ENCODE results near the gene TXNDC12. TPM values are rescaled to one million over a fixed set of nuclear protein-coding genes. Genes with fewer than 3 reads are reported as not detected.

The TXNDC12 gene
- total and polyA plus RNA-seq, 12 donors: 14.5 to 74.8 (median 48.2) TPM

GRCh38 chr1:52070704-52071103, 15.7 kb upstream of the TXNDC12 start:
- H3K27ac ChIP-seq: no peak overlapping the region
- H3K4me3 ChIP-seq: no peak overlapping the region
- TF ChIP-seq POLR2A (IDR thresholded peaks at IDR 0.05): no peak
- TF ChIP-seq CTCF (IDR thresholded peaks at IDR 0.05): no peak
- peaks cover 0 to 29% of the 10 kb centered on the region in 2 donors for H3K36me3 ChIP-seq (replicated peaks in 1 of 2)
- H3K27me3 ChIP-seq: no peaks in the 10 kb centered on the region
- H3K4me1 ChIP-seq (replicated peaks in 1 of 2): peaks cover 0 to 13% of the 10 kb centered on the region in 2 donors
- intact Hi-C loops (cut with DNase I): no loop called here
- no peak for DNase-seq
- no peaks in the 10 kb centered on the region for H3K9me3 ChIP-seq (replicated peaks in 1 of 3)
- WGBS, 4 donors: 90 to 97% (median 95%) methylated on average over 4 of the region's 4 CpGs

GRCh38 chr1:52063192-52063591, 8.2 kb upstream of the TXNDC12 start:
- 81 to 96% (median 92%) methylated on average over 2 of the region's 2 CpGs for whole genome bisulfite sequencing, 4 donors
- no peak for DNase-seq
- Histone ChIP-seq H3K27me3 (no peaks in the 10 kb centered on the region), H3K27ac (no peak overlapping the region), H3K4me3 (no peak overlapping the region), H3K4me1 (replicated peaks in 1 of 2) (peaks cover 14 to 26% of the 10 kb centered on the region in 2 donors), H3K36me3 (replicated peaks in 1 of 2) (peaks cover 0 to 65% of the 10 kb centered on the region in 2 donors), H3K9me3 (replicated peaks in 1 of 3) (no peaks in the 10 kb centered on the region)
- no peak for TF ChIP-seq POLR2A (IDR thresholded peaks at IDR 0.05)
- intact Hi-C loops (cut with DNase I): no loop called here

DNA sequence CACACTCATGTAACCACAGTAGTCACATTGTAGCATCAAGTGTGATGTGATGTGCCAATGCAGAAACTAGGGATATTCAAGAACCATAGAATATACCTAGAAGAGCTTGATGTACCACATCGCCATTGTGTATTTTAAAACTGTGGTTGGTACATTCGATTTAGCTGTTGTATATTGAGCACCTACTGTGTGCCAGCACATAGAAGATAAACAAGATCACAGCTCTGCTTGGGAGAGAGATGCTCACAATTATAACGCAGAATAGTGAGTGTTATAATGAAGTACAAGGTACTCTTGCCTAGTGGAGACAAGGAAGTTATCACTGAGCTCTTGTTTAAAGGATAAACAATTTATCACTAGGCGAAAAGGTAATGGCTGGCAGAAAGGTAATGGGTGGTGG, 5.8 kb upstream of the TXNDC12 start:
- Histone ChIP-seq H3K4me3 (no peak overlapping the region), H3K9me3 (replicated peaks in 1 of 3) (no peaks in the 10 kb centered on the region), H3K36me3 (replicated peaks in 1 of 2) (peaks cover 0 to 44% of the 10 kb centered on the region in 2 donors), H3K27me3 (no peaks in the 10 kb centered on the region), H3K27ac (no peak overlapping the region), H3K4me1 (replicated peaks in 1 of 2) (peaks cover 24 to 41% of the 10 kb centered on the region in 2 donors)
- 90 to 99% (median 96%) methylated on average over 4 of the region's 4 CpGs for WGBS, 4 donors
- intact Hi-C loops (cut with DNase I): no loop called here
- no peak for DNase-seq
- no peak for TF ChIP-seq CTCF (IDR thresholded peaks at IDR 0.05)
- no peak for TF ChIP-seq POLR2A (IDR thresholded peaks at IDR 0.05)

GRCh38 chr1:52059888-52060287, 4.9 kb upstream of the TXNDC12 start:
- Histone ChIP-seq H3K4me1 (replicated peaks in 1 of 2) (peaks cover 24 to 40% of the 10 kb centered on the region in 2 donors), H3K27ac (peak overlapping the region in 1 of 5 donors; percentile 61), H3K36me3 (replicated peaks in 1 of 2) (peaks cover 0 to 35% of the 10 kb centered on the region in 2 donors), H3K27me3 (no peaks in the 10 kb centered on the region), H3K4me3 (no peak overlapping the region), H3K9me3 (replicated peaks in 1 of 3) (no peaks in the 10 kb centered on the region)
- WGBS, 4 donors: 81 to 89% (median 87%) methylated on average over 1 of the region's 1 CpG
- no peak for DNase-seq
- no peak for TF ChIP-seq CTCF (IDR thresholded peaks at IDR 0.05)
- no peak for TF ChIP-seq POLR2A (IDR thresholded peaks at IDR 0.05)
- intact Hi-C loops (cut with DNase I): no loop called here

- Histone ChIP-seq H3K4me3 (no peak overlapping the region), H3K36me3 (replicated peaks in 1 of 2) (peaks cover 0 to 29% of the 10 kb centered on the region in 2 donors), H3K27ac (peak overlapping the region in 3 of 5 donors; percentile 31 to 61 (median 45)), H3K4me1 (replicated peaks in 1 of 2) (peaks cover 26 to 36% of the 10 kb centered on the region in 2 donors), H3K27me3 (no peaks in the 10 kb centered on the region), H3K9me3 (replicated peaks in 1 of 3) (no peaks in the 10 kb centered on the region)
- DNase-seq: no peak
- TF ChIP-seq POLR2A (IDR thresholded peaks at IDR 0.05): no peak
- no peak for TF ChIP-seq CTCF (IDR thresholded peaks at IDR 0.05)
- intact Hi-C loops (cut with DNase I): no loop called here
Measured at GRCh38 chr1:52059321-52059720, 4.3 kb upstream of the TXNDC12 start.

Measured in adrenal gland (tissue), 12 donors.